Stomach (tissue), 9 donors: ENCODE data around the gene C4orf54. TPM values are rescaled to one million over a fixed set of nuclear protein-coding genes. Genes with fewer than 3 reads are reported as not detected.

Experiments
- DNase-seq, 2 donors: peaks; one replicate each; pipeline versions ENCODE4 v3.0.0 to v3.0.0-alpha.2; 2013 to 2019
- H3K27ac ChIP-seq, 5 donors: fragments of 200-600 bp in 4 of 5; sonication (generic) in 4 of 5; one replicate each; pipeline ENCODE4 v1.5.1; 2013 to 2019; ENCODE audit warnings: mild to moderate bottlenecking in 1 of 5, moderate library complexity in 1 of 5
- H3K27me3 ChIP-seq, 3 donors: fragments of 200-600 bp; sonication (generic); one replicate each; pipeline ENCODE4 v1.5.1; 2017 to 2019; ENCODE audit warnings: mixed run types in 1 of 3
- H3K36me3 ChIP-seq, 4 donors: fragments of 200-600 bp; sonication (generic); 1 replicate in 3 of 4; 2 replicates in 1 of 4; pipeline ENCODE4 v1.5.1; 2016 to 2019
- H3K4me1 ChIP-seq, 4 donors: fragments of 200-600 bp; sonication (generic); one replicate each; pipeline ENCODE4 v1.5.1; 2016 to 2019
- H3K4me3 ChIP-seq, 4 donors: fragments of 200-600 bp; sonication (generic) in 3 of 4; one replicate each; pipeline ENCODE4 v1.5.1; 2016 to 2019; ENCODE audit warnings: mild to moderate bottlenecking in 1 of 4
- H3K9me3 ChIP-seq, 4 donors: fragments of 200-600 bp; sonication (generic); one replicate each; pipeline ENCODE4 v1.5.1; 2016 to 2019
- CTCF ChIP-seq, 7 experiments: fragments of 450-650 bp in 4 of 7; fragments of 200-600 bp in 3 of 7; sonication (generic) in 3 of 7; IDR thresholded peaks; one replicate each; pipeline ENCODE4 v1.5.1; 2016 to 2019; ENCODE audit warnings: antibody characterized with exemption in 7 of 7, control low read depth in 2 of 7, mild to moderate bottlenecking in 1 of 7
- EP300 ChIP-seq: sonication (generic); formaldehyde crosslinking; IDR thresholded peaks from one replicate; pipeline ENCODE4 v1.6.1; 2017; ENCODE audit warnings: antibody characterized with exemption
- POLR2A ChIP-seq, 4 donors: fragments of 450-650 bp; IDR thresholded peaks; one replicate each; pipeline ENCODE4 v1.6.1; 2016; ENCODE audit warnings: antibody characterized with exemption in 4 of 4, control low read depth in 2 of 4, mild to moderate bottlenecking in 1 of 4, moderate library complexity in 1 of 4
- POLR2AphosphoS5 ChIP-seq, 3 donors: sonication (generic); formaldehyde crosslinking; IDR thresholded peaks; one replicate each; pipeline ENCODE4 v1.6.1; 2016; ENCODE audit warnings: antibody characterized with exemption in 3 of 3
- WGBS, 5 donors: extraction: QIAGEN DNeasy Blood & Tissue Kit in 3 of 5; methylation state at CpG; one replicate each; pipeline versions ENCODE4 v1.1.5 to v1.1.7; 2013 to 2018; 5-methylcytosine and 5-hydroxymethylcytosine counted together
- intact Hi-C: fragments of 100-400 bp; cut with DNase I; formaldehyde crosslinking; loops from one replicate; pipeline ENCODE4 v1.15.1; 2023; ENCODE audit warnings: low total_unique reads
- polyA plus RNA-seq, 3 donors: library from polyadenylated mRNA; stranded (reverse); fragments of 200-250 nt; gene quantifications; one replicate each; pipeline ENCODE4 v1.2.3, GENCODE V29; 2013
- total RNA-seq, 5 donors: library from RNA; depleted of rRNA; stranded (reverse); fragments of >200 nt; gene quantifications; one replicate each; pipeline versions ENCODE4 v1.1.0 to v1.2.3, GENCODE V29; 2014 to 2016
- donor health status: healthy with polysubstance abuse.
- donor health status: Bipolar disorder and iron deficiency.
- donor health status: healthy.

The C4orf54 gene
- total and polyA plus RNA-seq, 8 donors, result under 0.01 to 0.15 TPM; not detected in 6

GRCh38 chr4:99664716-99665115, 7.1 kb upstream of the C4orf54 start:
- Histone ChIP-seq H3K9me3 (no peaks in the 10 kb centered on the region), H3K27ac (no peak overlapping the region), H3K4me1 (no peaks in the 10 kb centered on the region), H3K27me3 (no peaks in the 10 kb centered on the region), H3K36me3 (no peaks in the 10 kb centered on the region), H3K4me3 (no peak overlapping the region)
- no peak for TF ChIP-seq CTCF (IDR thresholded peaks at IDR 0.05)
- TF ChIP-seq POLR2A (IDR thresholded peaks at IDR 0.05), result no peak
- no peak for TF ChIP-seq POLR2AphosphoS5 (IDR thresholded peaks at IDR 0.05)
- TF ChIP-seq EP300, result no peak
- DNase-seq, result no peak
- intact Hi-C loops, result no loop called here

DNA sequence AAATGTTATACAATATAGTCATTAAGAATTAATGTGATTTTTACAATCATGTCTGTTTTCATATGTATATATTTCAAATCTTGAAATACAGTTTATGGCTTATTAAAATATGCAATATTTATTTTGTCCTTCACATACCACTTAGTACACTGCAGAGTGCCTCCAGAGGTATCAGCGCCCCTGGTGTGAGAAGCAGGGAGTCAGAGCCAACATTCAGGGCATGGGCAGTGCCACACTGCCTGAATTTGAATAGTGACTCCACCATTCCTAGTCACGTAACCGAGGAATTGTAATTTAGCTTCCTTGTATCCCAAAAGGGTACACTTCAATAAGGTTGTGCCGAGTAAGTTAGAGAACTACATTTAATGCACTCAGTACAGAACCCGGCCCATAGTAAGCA, 4.3 kb upstream of the C4orf54 start:
- H3K27ac ChIP-seq, result no peak overlapping the region
- H3K27me3 ChIP-seq, result no peaks in the 10 kb centered on the region
- no peaks in the 10 kb centered on the region for H3K9me3 ChIP-seq
- no peaks in the 10 kb centered on the region for H3K36me3 ChIP-seq
- no peak for DNase-seq
- TF ChIP-seq EP300, result no peak
- no peak for TF ChIP-seq POLR2A (IDR thresholded peaks at IDR 0.05)
- TF ChIP-seq POLR2AphosphoS5 (IDR thresholded peaks at IDR 0.05), result no peak
- no peak for TF ChIP-seq CTCF (IDR thresholded peaks at IDR 0.05)
- 75 to 94% (median 87%) methylated on average over 5 of the region's 5 CpGs for WGBS, 5 donors
- H3K4me3 ChIP-seq, result no peak overlapping the region
- intact Hi-C loops, result no loop called here
- no peaks in the 10 kb centered on the region for H3K4me1 ChIP-seq

- Histone ChIP-seq H3K9me3 (no peaks in the 10 kb centered on the region), H3K36me3 (no peaks in the 10 kb centered on the region), H3K27me3 (no peaks in the 10 kb centered on the region), H3K4me1 (no peaks in the 10 kb centered on the region), H3K4me3 (no peak overlapping the region), H3K27ac (no peak overlapping the region)
- DNase-seq, result no peak
- intact Hi-C loops, result no loop called here
- 72 to 81% (median 78%) methylated on average over 4 of the region's 4 CpGs for WGBS, 5 donors
- TF ChIP-seq POLR2A (IDR thresholded peaks at IDR 0.05), result no peak
- TF ChIP-seq POLR2AphosphoS5 (IDR thresholded peaks at IDR 0.05), result no peak
- no peak for TF ChIP-seq CTCF (IDR thresholded peaks at IDR 0.05)
- no peak for TF ChIP-seq EP300
These were observed 1.0 kb upstream of the C4orf54 start for GRCh38 chr4:99658666-99659065.

GRCh38 chr4:99655308-99656081, 2.1 kb downstream of the C4orf54 start:
- peak in 1 of 2 donors; percentile 56 for DNase-seq
- 41 to 61% (median 51%) methylated on average over 9 of the region's 9 CpGs for WGBS, 5 donors
- Histone ChIP-seq H3K27me3 (no peaks in the 10 kb centered on the region), H3K4me3 (no peak overlapping the region), H3K27ac (peak overlapping the region in 2 of 5 donors; percentile 20 to 34), H3K36me3 (no peaks in the 10 kb centered on the region), H3K4me1 (no peaks in the 10 kb centered on the region), H3K9me3 (no peaks in the 10 kb centered on the region)
- TF ChIP-seq EP300, result no peak
- no peak for TF ChIP-seq POLR2AphosphoS5 (IDR thresholded peaks at IDR 0.05)
- no peak for TF ChIP-seq CTCF (IDR thresholded peaks at IDR 0.05)
- TF ChIP-seq POLR2A (IDR thresholded peaks at IDR 0.05), result no peak
- intact Hi-C loops, result no loop called here
